ENCODE measurements around the gene PSKH1. TPM values are rescaled to one million over a fixed set of nuclear protein-coding genes. Genes with fewer than 3 reads are reported as not detected.

Gene PSKH1
- total and polyA plus RNA-seq, 10 of the 15 experiments (the other 5 are each of a cell fraction or from before 2014, with no cell fraction given), result 0.63 to 20.4 (median 7.8) TPM

DNA sequence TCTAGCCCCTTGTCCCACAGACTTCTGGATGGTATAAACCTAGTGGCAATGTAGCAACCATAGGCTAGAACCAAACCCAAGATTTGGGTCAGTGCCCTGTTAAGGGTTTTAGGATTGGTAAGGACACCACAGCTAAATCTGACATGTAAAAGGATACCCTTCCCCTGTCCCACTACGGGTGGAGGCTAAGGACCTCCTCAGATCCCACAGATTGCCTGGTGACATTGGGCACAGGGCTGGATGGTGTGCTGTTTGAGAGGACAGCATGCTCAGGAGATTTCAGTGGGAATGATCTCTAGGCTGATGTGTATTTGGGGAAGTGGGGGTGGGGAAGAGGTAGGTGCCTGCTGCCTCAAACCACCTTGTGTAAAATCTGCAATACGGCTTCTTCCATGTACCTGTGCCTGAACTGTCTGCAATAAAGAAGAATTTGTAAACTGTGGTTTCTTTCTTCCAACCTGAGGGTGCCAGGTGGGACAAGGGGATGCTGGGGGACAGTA, 20.9 kb upstream of the PSKH1 start:
- SMC1A ChIA-PET (ENCODE audit: uncharacterized antibody, unreplicated experiment), result interaction anchor here (0.6 to 1.3 kb wide), 2 partner anchors 24 to 37 kb away, joined by 3 read pairs; no protein-coding TSS in a partner anchor
- CTCF ChIA-PET, result interaction anchor here (1.0 to 1.4 kb wide), 3 partner anchors 17 to 55 kb away, joined by 3 to 5 read pairs (median 3); no protein-coding TSS in a partner anchor
- H3K4me2 ChIP-seq (ENCODE audit: control insufficient read depth, insufficient read depth), result peak overlapping the region; percentile 88

DNA sequence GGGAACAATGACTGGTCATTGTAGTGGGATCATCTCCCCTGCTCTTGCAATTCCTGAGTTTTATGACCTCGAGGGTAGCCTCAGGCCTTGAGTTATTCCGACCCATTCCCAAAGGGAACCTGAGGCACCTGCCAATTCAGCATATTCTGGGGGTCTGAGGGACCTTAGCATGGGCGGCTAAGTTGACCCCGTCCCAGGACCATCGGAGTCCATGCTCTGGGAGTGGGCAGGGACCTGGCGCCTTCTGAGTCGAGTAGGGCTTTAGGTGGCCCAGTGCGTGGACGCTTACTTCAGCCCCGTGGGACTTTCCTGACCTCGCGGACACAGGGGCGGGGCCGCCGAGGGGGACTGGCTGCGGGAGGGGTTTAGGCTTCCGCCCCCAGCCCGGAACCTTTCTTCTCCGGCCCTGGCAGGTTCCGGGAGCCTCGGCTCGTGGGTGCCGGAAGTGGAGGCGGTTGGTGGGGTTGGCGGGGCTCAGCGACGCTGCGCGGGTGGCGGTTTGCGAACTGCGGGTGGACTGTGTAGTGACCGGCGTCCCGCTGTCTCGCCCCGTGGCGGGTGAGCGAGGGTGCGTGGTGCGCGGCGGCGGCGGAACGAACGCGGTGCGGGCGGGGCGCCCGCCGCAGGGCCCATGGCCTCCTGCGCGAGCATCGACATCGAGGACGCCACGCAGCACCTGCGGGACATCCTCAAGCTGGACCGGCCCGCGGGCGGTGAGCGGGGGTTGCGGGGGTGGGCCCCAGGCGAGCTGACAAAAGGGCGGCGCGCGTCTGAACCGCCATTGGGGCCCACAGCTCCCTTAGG, 20.2 kb upstream of the PSKH1 start, which contains the start of gene EDC4:
TSS of gene EDC4 (plus strand) at position 422 of the 804 bp plus-strand sequence. CDS start at position 632, 210 bp downstream.
- no TSS peak for BruUV-seq (replicated peaks)
- FAIRE-seq (no peak), DNase-seq (ENCODE audit: low read depth, low spot score) (peak; percentile 48), ATAC-seq (peak; percentile 97)
- Histone ChIP-seq H3K9me3 (replicated peaks; ENCODE audit: control insufficient read depth, insufficient read depth, low read length) (no peaks in the 10 kb centered on the region), H3K4me2 (ENCODE audit: control insufficient read depth, insufficient read depth) (peak within 1 kb of the TSS; percentile 94), H3K79me2 (ENCODE audit: control insufficient read depth, insufficient read depth, low read length) (peaks cover 28% of the 10 kb centered on the region), H2AFZ (ENCODE audit: control insufficient read depth, low read depth, low read length) (peak within 1 kb of the TSS; percentile 95), H3K9ac (ENCODE audit: control insufficient read depth, insufficient read depth, low read length) (peak within 1 kb of the TSS; percentile 96), H3K27ac (ENCODE audit: control insufficient read depth, insufficient read depth) (peak within 1 kb of the TSS; percentile 78), H3K27me3 (replicated peaks in 1 of 2; ENCODE audit: control insufficient read depth in 2 of 2, insufficient read depth in 2 of 2, low read length in 1 of 2) (no peaks in the 10 kb centered on the region), H3K36me3 (ENCODE audit: control insufficient read depth in 2 of 2, insufficient read depth in 2 of 2, low read length in 1 of 2) (peaks cover 19% of the 10 kb centered on the region in 2 experiments; a peak in 3 of 4 replicates), H3K4me1 (ENCODE audit: control insufficient read depth, insufficient read depth, low read length) (peaks cover 10% of the 10 kb centered on the region), H4K20me1 (ENCODE audit: control insufficient read depth, insufficient read depth) (peaks cover 4% of the 10 kb centered on the region), H3K4me3 (peak within 1 kb of the TSS; percentile 92)
- ChIA-PET RAD21 (ENCODE audit: unreplicated experiment) (interaction anchor here (0.6 to 1.6 kb wide), 5 partner anchors 18 to 201 kb away, joined by 3 to 4 read pairs (median 3); partner anchors contain the start of gene PSKH1), CTCF (interaction anchor here (0.6 to 4.1 kb wide), 4 partner anchors 13 to 118 kb away, joined by 3 to 39 read pairs (median 6); partner anchors contain the start of gene NRN1L), POLR2A (interaction anchor here (0.5 to 1.2 kb wide), 6 partner anchors 14 to 150 kb away, joined by 3 to 4 read pairs (median 3); partner anchors contain the start of genes DDX28, DUS2 and NUTF2), SMC1A (ENCODE audit: uncharacterized antibody, unreplicated experiment) (interaction anchor here (0.9 to 1.2 kb wide), 3 partner anchors 27 to 57 kb away, joined by 5 read pairs; partner anchors contain the start of gene NUTF2)
- WGBS (ENCODE audit: insufficient coverage, insufficient replicate concordance, low lambda C conversion rate, missing lambda C conversion rate), result 5% methylated on average over 49 of the region's 72 CpGs
- intact Hi-C loops (cut with micrococcal nuclease; ENCODE audit: unreplicated experiment), result loop anchor here (1.0 kb wide), 1 partner anchor 27 kb away; the partner anchor contains the start of gene NUTF2
- in situ Hi-C loops (cut with MboI), result no loop called here
- TF ChIP-seq MYB (IDR thresholded peaks at IDR 0.05; ENCODE audit: borderline replicate concordance, low read depth, low read length) (peak; percentile 89), CREM (IDR thresholded peaks at IDR 0.05; ENCODE audit: low read depth) (peak; percentile 68; the same call in 1 of the 2 replicates), NFXL1 (IDR thresholded peaks at IDR 0.05; ENCODE audit: borderline replicate concordance) (no peak), NRF1 (conservative IDR thresholded peaks at IDR 0.05; ENCODE audit: low read depth, low read length) (no peak), MXI1 (IDR thresholded peaks at IDR 0.05; ENCODE audit: low read depth, low read length) (peak; percentile 63), FOS (IDR thresholded peaks at IDR 0.05; ENCODE audit: borderline replicate concordance, extremely low read depth, insufficient read length) (no peak), EP300 (IDR thresholded peaks at IDR 0.05; ENCODE audit: borderline replicate concordance in 1 of 2, control insufficient read depth in 1 of 2, low read depth in 2 of 2, low read length in 2 of 2) (no peak), CBFB (IDR thresholded peaks at IDR 0.05; ENCODE audit: low read depth) (peak; percentile 82)
- TF ChIP-seq, protein P1, sequence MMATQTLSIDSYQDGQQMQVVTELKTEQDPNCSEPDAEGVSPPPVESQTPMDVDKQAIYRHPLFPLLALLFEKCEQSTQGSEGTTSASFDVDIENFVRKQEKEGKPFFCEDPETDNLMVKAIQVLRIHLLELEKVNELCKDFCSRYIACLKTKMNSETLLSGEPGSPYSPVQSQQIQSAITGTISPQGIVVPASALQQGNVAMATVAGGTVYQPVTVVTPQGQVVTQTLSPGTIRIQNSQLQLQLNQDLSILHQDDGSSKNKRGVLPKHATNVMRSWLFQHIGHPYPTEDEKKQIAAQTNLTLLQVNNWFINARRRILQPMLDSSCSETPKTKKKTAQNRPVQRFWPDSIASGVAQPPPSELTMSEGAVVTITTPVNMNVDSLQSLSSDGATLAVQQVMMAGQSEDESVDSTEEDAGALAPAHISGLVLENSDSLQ (IDR thresholded peaks at IDR 0.05), result peak; percentile 27; the same call in 1 of the 2 replicates
- TF ChIP-seq, protein P2, sequence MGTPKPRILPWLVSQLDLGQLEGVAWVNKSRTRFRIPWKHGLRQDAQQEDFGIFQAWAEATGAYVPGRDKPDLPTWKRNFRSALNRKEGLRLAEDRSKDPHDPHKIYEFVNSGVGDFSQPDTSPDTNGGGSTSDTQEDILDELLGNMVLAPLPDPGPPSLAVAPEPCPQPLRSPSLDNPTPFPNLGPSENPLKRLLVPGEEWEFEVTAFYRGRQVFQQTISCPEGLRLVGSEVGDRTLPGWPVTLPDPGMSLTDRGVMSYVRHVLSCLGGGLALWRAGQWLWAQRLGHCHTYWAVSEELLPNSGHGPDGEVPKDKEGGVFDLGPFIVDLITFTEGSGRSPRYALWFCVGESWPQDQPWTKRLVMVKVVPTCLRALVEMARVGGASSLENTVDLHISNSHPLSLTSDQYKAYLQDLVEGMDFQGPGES (IDR thresholded peaks at IDR 0.05), result peak; percentile 58; the same call in 1 of the 2 replicates

More for the DNA sequence above, 20.9 kb upstream of the PSKH1 start:
- H2AFZ ChIP-seq (ENCODE audit: control insufficient read depth, low read depth, low read length), result peak overlapping the region; percentile 95
- DNase-seq (ENCODE audit: low read depth, low spot score) (no peak), FAIRE-seq (no peak), ATAC-seq (no peak)
- in situ Hi-C loops (cut with MboI), result no loop called here
- H4K20me1 ChIP-seq (ENCODE audit: control insufficient read depth, insufficient read depth), result peaks cover 4% of the 10 kb centered on the region
- ChIA-PET RAD21 (ENCODE audit: unreplicated experiment) (no interaction called here), POLR2A (no interaction called here)
- no peak overlapping the region; the same call in 1 of the 2 replicates for H3K4me3 ChIP-seq
- no peak for TF ChIP-seq SREBF1 (IDR thresholded peaks at IDR 0.05; ENCODE audit: low read length)
- TF ChIP-seq SPI1 (IDR thresholded peaks at IDR 0.05; ENCODE audit: borderline replicate concordance, insufficient read depth, low read depth, low read length), result peak; percentile 34; the same call in 1 of the 2 replicates
- H3K9me3 ChIP-seq (replicated peaks; ENCODE audit: control insufficient read depth, insufficient read depth, low read length), result no peaks in the 10 kb centered on the region
- whole genome bisulfite sequencing (ENCODE audit: insufficient coverage, insufficient replicate concordance, low lambda C conversion rate, missing lambda C conversion rate), result 50% methylated on average over 2 of the region's 2 CpGs
- BruUV-seq (replicated peaks), result no TSS peak
- H3K27ac ChIP-seq (ENCODE audit: control insufficient read depth, insufficient read depth), result peak overlapping the region; percentile 78
- peaks cover 28% of the 10 kb centered on the region for H3K79me2 ChIP-seq (ENCODE audit: control insufficient read depth, insufficient read depth, low read length)
- H3K36me3 ChIP-seq (ENCODE audit: control insufficient read depth in 2 of 2, insufficient read depth in 2 of 2, low read length in 1 of 2), result peaks cover 12 to 24% of the 10 kb centered on the region in 2 experiments
- H3K4me1 ChIP-seq (ENCODE audit: control insufficient read depth, insufficient read depth, low read length), result peaks cover 10% of the 10 kb centered on the region
- no peaks in the 10 kb centered on the region for H3K27me3 ChIP-seq (replicated peaks in 1 of 2; ENCODE audit: control insufficient read depth in 2 of 2, insufficient read depth in 2 of 2, low read length in 1 of 2)
- H3K9ac ChIP-seq (ENCODE audit: control insufficient read depth, insufficient read depth, low read length), result peak overlapping the region; percentile 96
- intact Hi-C loops (cut with micrococcal nuclease; ENCODE audit: unreplicated experiment), result no loop called here
